CD14-positive monocyte (primary cell): Measurements from ENCODE around the gene ANAPC4. TPM values are rescaled to one million over a fixed set of nuclear protein-coding genes. Genes with fewer than 3 reads are reported as not detected.
A peak's percentile ranks its signal among the peaks of the same experiment; 100 is the strongest.

Source experiments
- DNase-seq, 3 donors: peaks; one replicate each; pipeline ENCODE4 v3.0.0-alpha.2; 2011 to 2022
- H2AFZ ChIP-seq: 2 replicates; pipeline ENCODE4 v1.6.0; 2012; ENCODE audit warnings: mild to moderate bottlenecking, low read depth, low read length, inconsistent platforms; ENCODE audit not compliant: insufficient read depth, poor library complexity, severe bottlenecking
- H3K27ac ChIP-seq, 2 donors: 1 replicate in 1 of 2; 2 replicates in 1 of 2; pipeline ENCODE4 v1.5.1; 2012 to 2013; ENCODE audit warnings: low read length in 2 of 2, control low read depth in 1 of 2, inconsistent platforms in 1 of 2, low read depth in 1 of 2, mild to moderate bottlenecking in 1 of 2
- H3K27me3 ChIP-seq, 2 donors: one replicate each; pipeline versions ENCODE4 v1.6.0 to v1.6.1; 2011 to 2013; ENCODE audit warnings: low read length in 2 of 2; ENCODE audit not compliant: control insufficient read depth in 2 of 2, insufficient read depth in 2 of 2
- H3K36me3 ChIP-seq, 2 donors: replicated peaks in 1 of 2; 1 replicate in 1 of 2; 2 replicates in 1 of 2; pipeline versions ENCODE4 v1.5.1 to v1.6.1; 2012 to 2013; ENCODE audit warnings: low read length in 2 of 2, control low read depth in 1 of 2, inconsistent platforms in 1 of 2, mild to moderate bottlenecking in 1 of 2; ENCODE audit not compliant: insufficient read depth in 2 of 2, control insufficient read depth in 1 of 2
- H3K4me1 ChIP-seq, 2 donors: 1 replicate in 1 of 2; 2 replicates in 1 of 2; pipeline versions ENCODE4 v1.5.1 to v1.6.1; 2012 to 2013; ENCODE audit warnings: low read length in 2 of 2, control low read depth in 1 of 2, inconsistent platforms in 1 of 2, mild to moderate bottlenecking in 1 of 2, moderate library complexity in 1 of 2; ENCODE audit not compliant: insufficient read depth in 2 of 2, control insufficient read depth in 1 of 2
- H3K4me2 ChIP-seq: replicated peaks from 2 replicates; pipeline ENCODE3; 2012; ENCODE audit warnings: low read length, moderate library complexity, mild to moderate bottlenecking; ENCODE audit not compliant: poor library complexity, severe bottlenecking; ENCODE audit errors: extremely low read depth
- H3K4me3 ChIP-seq, 3 experiments: fragments of 200-600 bp in 1 of 3; sonication (generic) in 1 of 3; replicated peaks in 1 of 3; 1 replicate in 2 of 3; 2 replicates in 1 of 3; pipeline ENCODE4 v1.5.1; 2011 to 2013; ENCODE audit warnings: low read length in 3 of 3, mild to moderate bottlenecking in 3 of 3, control low read depth in 2 of 3, low read depth in 2 of 3, inconsistent platforms in 1 of 3, moderate library complexity in 1 of 3
- H3K79me2 ChIP-seq: 2 replicates; pipeline ENCODE4 v1.6.0; 2012; ENCODE audit warnings: mild to moderate bottlenecking, control low read depth, inconsistent platforms, low read length, moderate library complexity; ENCODE audit not compliant: insufficient read depth
- H3K9ac ChIP-seq: 2 replicates; pipeline ENCODE4 v1.6.0; 2017; ENCODE audit warnings: low read length, mild to moderate bottlenecking; ENCODE audit not compliant: insufficient read depth, poor library complexity, severe bottlenecking
- H3K9me3 ChIP-seq, 2 donors: replicated peaks in 1 of 2; 1 replicate in 1 of 2; 2 replicates in 1 of 2; pipeline versions ENCODE4 v1.5.1 to v1.6.1; 2012 to 2013; ENCODE audit warnings: low read length in 2 of 2, control low read depth in 1 of 2; ENCODE audit not compliant: control insufficient read depth in 1 of 2, insufficient read depth in 1 of 2
- H4K20me1 ChIP-seq: 2 replicates; pipeline ENCODE4 v1.6.0; 2012; ENCODE audit warnings: mild to moderate bottlenecking, low read length, control low read depth, moderate library complexity; ENCODE audit not compliant: insufficient read depth
- H3K27ac Mint-ChIP-seq, 7 donors: one replicate each; pipeline ENCODE4 v1.8.0; 2020; ENCODE audit warnings: mild to moderate bottlenecking in 7 of 7, mixed read lengths in 7 of 7, moderate library complexity in 6 of 7, inconsistent platforms in 2 of 7
- H3K27me3 Mint-ChIP-seq, 3 donors: one replicate each; pipeline ENCODE4 v1.8.0; 2021 to 2022; ENCODE audit warnings: low read depth in 3 of 3, mild to moderate bottlenecking in 3 of 3, mixed read lengths in 3 of 3, moderate library complexity in 3 of 3, inconsistent platforms in 1 of 3
- H3K36me3 Mint-ChIP-seq, 2 donors: one replicate each; pipeline ENCODE4 v1.8.0; 2020; ENCODE audit warnings: mixed read lengths in 2 of 2, inconsistent platforms in 1 of 2, mild to moderate bottlenecking in 1 of 2
- H3K4me1 Mint-ChIP-seq: one replicate; pipeline ENCODE4 v1.8.0; 2020; ENCODE audit warnings: mild to moderate bottlenecking, mixed read lengths
- H3K4me3 Mint-ChIP-seq, 2 donors: one replicate each; pipeline ENCODE4 v1.8.0; 2020; ENCODE audit warnings: mild to moderate bottlenecking in 2 of 2, mixed read lengths in 2 of 2, moderate library complexity in 1 of 2
- H3K9me3 Mint-ChIP-seq, 7 donors: one replicate each; pipeline ENCODE4 v1.8.0; 2020 to 2022; ENCODE audit warnings: mixed read lengths in 7 of 7, mild to moderate bottlenecking in 6 of 7, moderate library complexity in 6 of 7, inconsistent platforms in 2 of 7
- WGBS: methylation state at CpG from one replicate; pipeline ENCODE4 v1.1.5; 2013; ENCODE audit warnings: missing lambda C conversion rate; ENCODE audit not compliant: insufficient coverage; 5-methylcytosine and 5-hydroxymethylcytosine counted together
- intact Hi-C, 2 donors: fragments of 100-400 bp; cut with micrococcal nuclease; formaldehyde crosslinking; loops; one replicate each; pipeline versions ENCODE4 v1.15.0 to v1.15.1; 2023
- polyA plus RNA-seq, 3 donors: library from polyadenylated mRNA; depleted of rRNA in 1 of 3; unstranded in 2 of 3; stranded (reverse) in 1 of 3; fragments of 300-500 nt in 2 of 3; fragments of >200 nt in 1 of 3; fragmentation: Illumina TruSeq in 2 of 3; gene quantifications; 1 replicate in 2 of 3; 2 replicates in 1 of 3; pipeline ENCODE4 v1.2.3, GENCODE V29; 2012 to 2021
- TF ChIP-seq, protein P1 (sequence below): fragments of 200-600 bp; IDR thresholded peaks from one replicate; pipeline ENCODE4 v1.8.0; 2022; ENCODE audit warnings: antibody characterized with exemption, mild to moderate bottlenecking

The ANAPC4 gene
- polyA plus RNA-seq, 3 donors = 12.7 to 22.9 (median 15.1) TPM

DNA sequence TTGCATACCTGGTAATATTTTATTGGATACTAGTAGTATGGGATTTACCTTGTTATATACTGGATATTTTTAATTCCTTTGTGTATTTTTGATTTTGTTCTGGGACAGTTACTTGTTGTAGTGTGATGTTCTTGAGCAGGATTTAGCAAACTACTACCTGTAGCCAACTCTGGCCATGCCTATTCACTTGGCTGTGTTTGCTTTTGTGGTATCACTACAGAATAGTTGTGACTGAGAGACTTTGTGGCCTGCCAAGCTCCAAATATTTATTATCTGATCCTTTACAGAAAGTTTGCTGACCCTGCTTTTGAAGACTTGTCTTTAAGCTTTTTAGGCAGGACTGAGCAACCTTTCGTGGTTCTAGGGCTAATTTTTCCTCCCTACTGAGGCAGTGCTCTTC is 46.7 kb upstream of the ANAPC4 start:
- Mint-ChIP-seq H3K4me1 (peaks cover 11% of the 10 kb centered on the region), H3K36me3 (peaks cover 16 to 17% of the 10 kb centered on the region in 2 donors), H3K27ac (no peak overlapping the region), H3K4me3 (no peak overlapping the region), H3K27me3 (peaks cover 0 to 4% (median 0%) of the 10 kb centered on the region in 3 donors), H3K9me3 (no peaks in the 10 kb centered on the region)
- intact Hi-C loops = no loop called here
- H3K9me3 ChIP-seq = no peaks in the 10 kb centered on the region
- H3K27me3 ChIP-seq = no peaks in the 10 kb centered on the region
- TF ChIP-seq, protein P1, sequence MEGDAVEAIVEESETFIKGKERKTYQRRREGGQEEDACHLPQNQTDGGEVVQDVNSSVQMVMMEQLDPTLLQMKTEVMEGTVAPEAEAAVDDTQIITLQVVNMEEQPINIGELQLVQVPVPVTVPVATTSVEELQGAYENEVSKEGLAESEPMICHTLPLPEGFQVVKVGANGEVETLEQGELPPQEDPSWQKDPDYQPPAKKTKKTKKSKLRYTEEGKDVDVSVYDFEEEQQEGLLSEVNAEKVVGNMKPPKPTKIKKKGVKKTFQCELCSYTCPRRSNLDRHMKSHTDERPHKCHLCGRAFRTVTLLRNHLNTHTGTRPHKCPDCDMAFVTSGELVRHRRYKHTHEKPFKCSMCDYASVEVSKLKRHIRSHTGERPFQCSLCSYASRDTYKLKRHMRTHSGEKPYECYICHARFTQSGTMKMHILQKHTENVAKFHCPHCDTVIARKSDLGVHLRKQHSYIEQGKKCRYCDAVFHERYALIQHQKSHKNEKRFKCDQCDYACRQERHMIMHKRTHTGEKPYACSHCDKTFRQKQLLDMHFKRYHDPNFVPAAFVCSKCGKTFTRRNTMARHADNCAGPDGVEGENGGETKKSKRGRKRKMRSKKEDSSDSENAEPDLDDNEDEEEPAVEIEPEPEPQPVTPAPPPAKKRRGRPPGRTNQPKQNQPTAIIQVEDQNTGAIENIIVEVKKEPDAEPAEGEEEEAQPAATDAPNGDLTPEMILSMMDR = no peak
- no peak overlapping the region for H2AFZ ChIP-seq
- no peak for DNase-seq
- no CpG with 5 or more reads among the region's 1 CpG for WGBS
- peaks cover 10 to 22% of the 10 kb centered on the region in 2 donors for H3K36me3 ChIP-seq
- peaks cover 0 to 12% of the 10 kb centered on the region in 2 donors for H3K4me1 ChIP-seq
- H3K79me2 ChIP-seq = no peaks in the 10 kb centered on the region
- no peak overlapping the region for H3K9ac ChIP-seq
- no peak overlapping the region for H3K4me3 ChIP-seq
- peak overlapping the region in 1 of 2 donors; percentile 8 for H3K27ac ChIP-seq
- H3K4me2 ChIP-seq = no peak overlapping the region
- H4K20me1 ChIP-seq = no peaks in the 10 kb centered on the region

DNA sequence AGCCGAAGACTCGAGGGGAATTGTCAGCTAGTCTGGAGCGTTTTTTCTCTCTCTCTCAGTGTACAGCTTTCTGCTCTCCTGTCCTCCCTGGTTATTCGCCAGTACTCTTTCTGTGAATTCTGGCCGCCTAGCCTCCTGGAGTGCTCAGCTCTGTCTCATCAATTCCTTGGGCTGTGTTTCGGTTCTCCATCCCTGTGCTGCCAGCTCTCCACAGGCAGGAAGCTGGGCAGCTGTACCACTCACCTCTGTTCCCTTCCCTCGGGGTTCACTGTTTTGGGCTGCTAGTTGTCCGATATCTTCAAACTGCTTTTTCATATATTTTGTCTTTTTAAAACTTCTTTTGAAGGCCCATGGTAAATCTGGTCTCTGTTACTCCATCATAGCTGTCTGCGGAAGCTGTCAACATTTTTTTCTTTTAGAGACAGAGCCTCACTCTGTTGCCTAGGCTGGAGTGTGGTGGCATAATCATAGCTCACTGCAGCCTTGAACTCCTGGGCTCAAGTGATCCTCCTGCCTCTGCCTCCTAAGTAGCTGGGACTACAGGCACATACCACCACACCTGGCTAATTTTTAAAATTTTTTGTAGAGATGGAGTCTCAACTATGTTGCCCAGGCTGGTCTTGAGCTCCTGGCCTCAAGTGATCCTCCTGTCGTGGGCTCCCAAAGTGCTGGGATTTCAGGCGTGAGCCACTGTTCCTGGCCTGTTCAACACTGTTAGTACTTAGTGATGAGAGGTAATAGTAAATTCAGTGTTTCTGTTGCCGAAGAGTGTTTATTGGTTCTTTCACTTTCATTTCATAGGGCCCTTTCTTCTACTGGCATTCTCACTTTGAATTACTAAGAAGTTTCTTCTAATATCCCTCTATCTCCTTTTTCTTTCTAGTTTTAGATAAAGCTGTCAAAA is 45.9 kb upstream of the ANAPC4 start:
- H3K4me3 ChIP-seq = peak overlapping the region in 2 of 3 experiments; percentile 20 to 44
- TF ChIP-seq, protein P1 = no peak
- H3K27ac ChIP-seq = peak overlapping the region in 1 of 2 donors; percentile 70
- no peaks in the 10 kb centered on the region for H4K20me1 ChIP-seq
- H3K79me2 ChIP-seq = no peaks in the 10 kb centered on the region
- peaks cover 0 to 12% of the 10 kb centered on the region in 2 donors for H3K4me1 ChIP-seq
- Mint-ChIP-seq H3K4me1 (peaks cover 11% of the 10 kb centered on the region), H3K4me3 (peak overlapping the region; percentile 68 to 80), H3K9me3 (no peaks in the 10 kb centered on the region), H3K27ac (peak overlapping the region in 5 of 7 donors; percentile 17 to 91 (median 65)), H3K27me3 (peaks cover 0 to 4% (median 0%) of the 10 kb centered on the region in 3 donors), H3K36me3 (peaks cover 16 to 18% of the 10 kb centered on the region in 2 donors)
- H3K27me3 ChIP-seq = no peaks in the 10 kb centered on the region
- no peak for DNase-seq
- 55% methylated on average over 9 of the region's 12 CpGs for WGBS
- peak overlapping the region; percentile 27 for H3K9ac ChIP-seq
- H3K9me3 ChIP-seq = no peaks in the 10 kb centered on the region
- H2AFZ ChIP-seq = peak overlapping the region; percentile 35
- intact Hi-C loops = no loop called here
- peaks cover 14 to 29% of the 10 kb centered on the region in 2 donors for H3K36me3 ChIP-seq
- peak overlapping the region; percentile 46 for H3K4me2 ChIP-seq
